Prostate gland (tissue), 2 donors: ENCODE measurements around the gene MSANTD1.

Source experiments
- POLR2A ChIP-seq: fragments of 450-650 bp; IDR thresholded peaks from one replicate; pipeline ENCODE4 v1.6.1; 2016; ENCODE audit warnings: antibody characterized with exemption, mild to moderate bottlenecking
- TF ChIP-seq, protein P1 (sequence below), 4 experiments: fragments of 200-600 bp in 2 of 4; fragments of 450-650 bp in 2 of 4; sonication (generic) in 2 of 4; IDR thresholded peaks; 1 replicate in 3 of 4; 2 replicates in 1 of 4; pipeline ENCODE4 v1.5.1; 2016 to 2019; ENCODE audit warnings: antibody characterized with exemption in 4 of 4, mild to moderate bottlenecking in 2 of 4, moderate library complexity in 2 of 4

DNA sequence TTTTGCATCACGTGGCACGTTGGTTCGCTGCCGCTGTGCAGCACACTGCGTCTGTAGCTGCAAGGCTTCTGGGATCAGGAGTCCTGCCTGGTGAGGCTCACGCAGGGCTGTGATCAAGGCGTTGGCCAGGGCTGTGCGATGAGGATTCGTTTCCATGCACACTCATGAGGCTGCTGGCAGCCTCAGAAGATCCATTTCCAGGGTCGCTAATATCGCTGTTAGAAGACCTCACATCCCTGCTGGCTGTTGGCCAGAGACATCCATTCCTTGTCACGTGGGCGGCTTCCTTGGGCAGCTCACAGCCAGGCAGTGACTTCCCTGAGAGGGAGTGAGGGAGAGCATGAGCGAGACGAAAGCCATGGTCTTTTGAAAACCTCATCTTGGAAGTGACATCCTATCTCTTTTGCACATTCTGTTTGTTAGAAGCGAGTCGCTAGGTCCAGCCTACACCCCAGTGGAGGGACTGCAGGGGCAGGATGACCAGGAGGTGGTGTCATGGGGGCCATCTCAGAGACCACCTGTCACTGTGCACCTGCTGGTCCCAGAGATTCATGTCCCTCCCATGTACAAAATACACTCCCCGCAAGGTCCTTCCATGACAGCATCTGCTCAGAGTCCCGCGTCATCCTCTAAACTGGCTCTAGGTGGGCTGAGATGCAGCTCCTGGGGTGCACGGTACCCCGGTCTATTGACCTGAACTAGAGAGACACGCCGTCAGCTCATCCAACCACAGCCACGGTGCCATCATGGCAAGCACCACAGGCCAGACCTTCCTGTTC is 56.1 kb downstream of the MSANTD1 start:
- TF ChIP-seq, protein P1, sequence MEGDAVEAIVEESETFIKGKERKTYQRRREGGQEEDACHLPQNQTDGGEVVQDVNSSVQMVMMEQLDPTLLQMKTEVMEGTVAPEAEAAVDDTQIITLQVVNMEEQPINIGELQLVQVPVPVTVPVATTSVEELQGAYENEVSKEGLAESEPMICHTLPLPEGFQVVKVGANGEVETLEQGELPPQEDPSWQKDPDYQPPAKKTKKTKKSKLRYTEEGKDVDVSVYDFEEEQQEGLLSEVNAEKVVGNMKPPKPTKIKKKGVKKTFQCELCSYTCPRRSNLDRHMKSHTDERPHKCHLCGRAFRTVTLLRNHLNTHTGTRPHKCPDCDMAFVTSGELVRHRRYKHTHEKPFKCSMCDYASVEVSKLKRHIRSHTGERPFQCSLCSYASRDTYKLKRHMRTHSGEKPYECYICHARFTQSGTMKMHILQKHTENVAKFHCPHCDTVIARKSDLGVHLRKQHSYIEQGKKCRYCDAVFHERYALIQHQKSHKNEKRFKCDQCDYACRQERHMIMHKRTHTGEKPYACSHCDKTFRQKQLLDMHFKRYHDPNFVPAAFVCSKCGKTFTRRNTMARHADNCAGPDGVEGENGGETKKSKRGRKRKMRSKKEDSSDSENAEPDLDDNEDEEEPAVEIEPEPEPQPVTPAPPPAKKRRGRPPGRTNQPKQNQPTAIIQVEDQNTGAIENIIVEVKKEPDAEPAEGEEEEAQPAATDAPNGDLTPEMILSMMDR (IDR thresholded peaks at IDR 0.05): no peak
- TF ChIP-seq POLR2A: no peak
